Naive thymus-derived CD4-positive, alpha-beta T cell (primary cell): ENCODE data around the gene PDZD4. TPM values are rescaled to one million over a fixed set of nuclear protein-coding genes. Genes with fewer than 3 reads are reported as not detected.

Experiments used
- ATAC-seq: fragments of 150-1000 bp; cut with Tn5 transposase; 2 replicates; pipeline ENCODE4 v1.10.0; 2021; ENCODE audit warnings: mild to moderate bottlenecking, moderate library complexity
- CTCF ChIA-PET: fragments of 350-600 bp; sonication (Branson Sonifier 250); formaldehyde crosslinking; loops from one replicate; lab custom pipeline; 2021; ENCODE audit warnings: antibody characterized with exemption; lab: Charles Lee
- POLR2A ChIA-PET: fragments of 350-600 bp; sonication (Branson Sonifier 250); formaldehyde crosslinking; loops from one replicate; lab custom pipeline; 2021; ENCODE audit warnings: antibody characterized with exemption, inconsistent platforms; lab: Charles Lee
- DNase-seq, 9 donors: peaks; one replicate each; pipeline versions ENCODE4 v3.0.0 to v3.0.0-alpha.2; 2020 to 2022; ENCODE audit warnings: mixed read lengths in 1 of 9
- H3K27ac ChIP-seq: one replicate; pipeline ENCODE4 v1.7.0; 2013; ENCODE audit warnings: mild to moderate bottlenecking, low read depth, low read length, moderate library complexity
- H3K27me3 ChIP-seq, 2 donors: one replicate each; pipeline ENCODE4 v1.7.0; 2013; ENCODE audit warnings: low read length in 2 of 2, mild to moderate bottlenecking in 2 of 2, moderate library complexity in 2 of 2; ENCODE audit not compliant: control insufficient read depth in 2 of 2, insufficient read depth in 2 of 2
- H3K36me3 ChIP-seq, 3 experiments: 1 replicate in 2 of 3; 2 replicates in 1 of 3; pipeline ENCODE4 v1.7.0; 2013; ENCODE audit warnings: low read length in 3 of 3, mild to moderate bottlenecking in 3 of 3, moderate library complexity in 1 of 3; ENCODE audit not compliant: insufficient read depth in 3 of 3, control insufficient read depth in 2 of 3
- H3K4me1 ChIP-seq, 2 donors: one replicate each; pipeline ENCODE4 v1.7.0; 2013; ENCODE audit warnings: low read length in 2 of 2, mild to moderate bottlenecking in 2 of 2, moderate library complexity in 1 of 2; ENCODE audit not compliant: control insufficient read depth in 2 of 2, insufficient read depth in 2 of 2
- H3K4me3 ChIP-seq: 2 replicates; pipeline ENCODE4 v1.7.0; 2013; ENCODE audit warnings: mild to moderate bottlenecking, low read length
- H3K9me3 ChIP-seq, 3 experiments: 1 replicate in 2 of 3; 2 replicates in 1 of 3; pipeline ENCODE4 v1.7.0; 2013; ENCODE audit warnings: low read length in 3 of 3; ENCODE audit not compliant: control insufficient read depth in 2 of 3
- H3K27ac Mint-ChIP-seq, 9 donors: one replicate each; pipeline ENCODE4 v1.8.0; 2020 to 2022; ENCODE audit warnings: mixed read lengths in 9 of 9, mild to moderate bottlenecking in 8 of 9, moderate library complexity in 5 of 9, inconsistent platforms in 2 of 9
- H3K27me3 Mint-ChIP-seq, 5 donors: one replicate each; pipeline ENCODE4 v1.8.0; 2021 to 2022; ENCODE audit warnings: mixed read lengths in 5 of 5, mild to moderate bottlenecking in 1 of 5
- H3K36me3 Mint-ChIP-seq, 5 donors: one replicate each; pipeline ENCODE4 v1.8.0; 2020 to 2022; ENCODE audit warnings: mixed read lengths in 5 of 5, mild to moderate bottlenecking in 3 of 5, inconsistent platforms in 1 of 5
- H3K4me1 Mint-ChIP-seq, 7 donors: one replicate each; pipeline ENCODE4 v1.8.0; 2020 to 2022; ENCODE audit warnings: mixed read lengths in 7 of 7, mild to moderate bottlenecking in 3 of 7, inconsistent platforms in 1 of 7
- H3K4me3 Mint-ChIP-seq, 10 donors: one replicate each; pipeline ENCODE4 v1.8.0; 2020 to 2022; ENCODE audit warnings: mild to moderate bottlenecking in 10 of 10, mixed read lengths in 10 of 10, moderate library complexity in 6 of 10, inconsistent platforms in 2 of 10
- H3K9me3 Mint-ChIP-seq, 11 donors: one replicate each; pipeline ENCODE4 v1.8.0; 2020 to 2022; ENCODE audit warnings: mixed read lengths in 11 of 11, mild to moderate bottlenecking in 4 of 11, inconsistent platforms in 1 of 11, moderate library complexity in 1 of 11
- intact Hi-C, 2 donors: fragments of 100-400 bp; cut with micrococcal nuclease; formaldehyde crosslinking; loops; one replicate each; pipeline ENCODE4 v1.15.1; 2023
- polyA plus RNA-seq, 2 donors: library from polyadenylated mRNA; unstranded; fragments of 300-500 nt; fragmentation: Illumina TruSeq; gene quantifications; one replicate each; pipeline ENCODE4 v1.2.3, GENCODE V29; 2021
- total RNA-seq, 6 experiments: library from RNA in 5 of 6; stranded (reverse) in 5 of 6; gene quantifications; 1 replicate in 5 of 6; 2 replicates in 1 of 6; pipeline ENCODE4 v1.2.3 and lab custom pipeline; 2021 to 2026

Gene PDZD4
- total and polyA plus RNA-seq, 7 experiments from 2014 or later, result 0.07 to 29.0 (median 0.51) TPM

GRCh38 chrX:153830640-153831428 is 490 bp upstream of the PDZD4 start:
- Histone ChIP-seq H3K27ac (no peak overlapping the region), H3K27me3 (no peaks in the 10 kb centered on the region), H3K4me3 (no peak overlapping the region), H3K9me3 (no peaks in the 10 kb centered on the region), H3K36me3 (no peaks in the 10 kb centered on the region), H3K4me1 (peaks cover 0 to 3% of the 10 kb centered on the region in 2 donors)
- Mint-ChIP-seq H3K9me3 (peaks cover 0 to 4% (median 0%) of the 10 kb centered on the region in 11 donors), H3K4me3 (peak overlapping the region in 9 of 10 donors; percentile 45 to 75 (median 61)), H3K36me3 (peaks cover 0 to 5% (median 0%) of the 10 kb centered on the region in 5 donors), H3K27ac (no peak overlapping the region), H3K4me1 (peaks cover 10 to 21% (median 12%) of the 10 kb centered on the region in 7 donors), H3K27me3 (peaks cover 0 to 36% (median 0%) of the 10 kb centered on the region in 5 donors)
- ChIA-PET CTCF (no interaction called here), POLR2A (no interaction called here)
- DNase-seq, result no peak
- no peak for ATAC-seq
- intact Hi-C loops, result loop anchor here in 1 of 2 donors (5.0 kb wide), 1 partner anchor 46 kb away; no protein-coding TSS in a partner anchor

DNA sequence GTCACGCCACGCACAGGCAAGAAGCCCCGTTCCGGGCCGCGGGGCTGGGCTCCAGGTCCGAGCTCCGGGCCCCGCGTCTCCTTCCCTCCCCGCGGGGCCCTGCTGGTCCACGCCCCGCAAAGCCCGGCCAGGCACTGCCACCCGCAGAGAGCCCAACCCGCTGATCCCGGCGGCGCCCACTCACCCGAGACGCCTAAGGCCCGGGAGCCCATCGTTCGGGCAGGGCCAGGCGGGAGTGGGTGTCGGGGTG is 870 bp downstream of the PDZD4 start:
- H3K4me1 Mint-ChIP-seq, result peaks cover 10 to 33% (median 16%) of the 10 kb centered on the region in 7 donors
- peaks cover 0 to 3% of the 10 kb centered on the region in 2 donors for H3K4me1 ChIP-seq
- peaks cover 0 to 5% (median 0%) of the 10 kb centered on the region in 5 donors for H3K36me3 Mint-ChIP-seq
- intact Hi-C loops, result loop anchor here in 1 of 2 donors (1.0 kb wide), 1 partner anchor 10 kb away; no protein-coding TSS in a partner anchor
- H3K27me3 ChIP-seq, result no peaks in the 10 kb centered on the region
- H3K4me3 ChIP-seq, result peak overlapping the region; percentile 24
- peak overlapping the region; percentile 17 to 83 (median 72) for H3K4me3 Mint-ChIP-seq
- H3K9me3 ChIP-seq, result no peaks in the 10 kb centered on the region
- ATAC-seq (no peak), DNase-seq (no peak)
- H3K27ac ChIP-seq, result peak overlapping the region; percentile 7
- CTCF ChIA-PET, result no interaction called here
- H3K36me3 ChIP-seq, result no peaks in the 10 kb centered on the region
- peaks cover 0 to 3% (median 0%) of the 10 kb centered on the region in 11 donors for H3K9me3 Mint-ChIP-seq
- peak overlapping the region in 3 of 9 donors; percentile 41 to 58 (median 46) for H3K27ac Mint-ChIP-seq
- POLR2A ChIA-PET, result no interaction called here
- H3K27me3 Mint-ChIP-seq, result peaks cover 0 to 39% (median 0%) of the 10 kb centered on the region in 5 donors

GRCh38 chrX:153828723-153829548 is 1.4 kb downstream of the PDZD4 start:
- no peaks in the 10 kb centered on the region for H3K36me3 ChIP-seq
- H3K9me3 ChIP-seq, result no peaks in the 10 kb centered on the region
- Mint-ChIP-seq H3K27ac (peak overlapping the region in 3 of 9 donors; percentile 41 to 58 (median 46)), H3K4me3 (peak overlapping the region; percentile 17 to 83 (median 72)), H3K36me3 (peaks cover 0 to 5% (median 0%) of the 10 kb centered on the region in 5 donors), H3K4me1 (peaks cover 10 to 37% (median 20%) of the 10 kb centered on the region in 7 donors), H3K9me3 (peaks cover 0 to 3% (median 0%) of the 10 kb centered on the region in 11 donors), H3K27me3 (peaks cover 0 to 39% (median 0%) of the 10 kb centered on the region in 5 donors)
- no peaks in the 10 kb centered on the region for H3K27me3 ChIP-seq
- H3K4me1 ChIP-seq, result peaks cover 0 to 3% of the 10 kb centered on the region in 2 donors
- ChIA-PET CTCF (no interaction called here), POLR2A (no interaction called here)
- ATAC-seq (peak; percentile 42), DNase-seq (no peak)
- H3K27ac ChIP-seq, result no peak overlapping the region
- peak overlapping the region; percentile 24 for H3K4me3 ChIP-seq
- intact Hi-C loops, result loop anchor here in 1 of 2 donors (1.0 kb wide), 1 partner anchor 10 kb away; no protein-coding TSS in a partner anchor

DNA sequence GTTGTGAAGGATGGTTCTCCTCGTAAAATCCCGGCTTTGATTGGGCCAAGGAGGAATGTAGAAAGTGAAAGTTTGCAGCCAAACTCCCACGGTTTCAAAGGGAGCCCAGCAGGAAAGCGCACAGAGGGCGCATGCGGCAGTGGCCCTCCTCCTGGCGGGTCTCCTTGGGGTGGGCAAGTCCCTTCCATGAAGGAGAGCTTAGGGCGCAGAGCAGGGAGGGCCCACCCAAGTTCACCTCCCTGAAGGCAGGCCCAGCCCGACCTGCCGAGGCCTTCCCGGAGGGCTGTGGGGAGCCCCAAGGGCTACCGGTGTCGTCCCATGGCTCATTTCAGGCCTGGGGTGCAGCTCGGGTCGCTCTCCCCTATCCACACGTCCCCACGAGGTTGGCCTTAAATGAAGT is 2.0 kb downstream of the PDZD4 start:
- H3K36me3 Mint-ChIP-seq, result peaks cover 0 to 5% (median 0%) of the 10 kb centered on the region in 5 donors
- no peaks in the 10 kb centered on the region for H3K27me3 ChIP-seq
- CTCF ChIA-PET, result no interaction called here
- H3K27me3 Mint-ChIP-seq, result peaks cover 0 to 42% (median 0%) of the 10 kb centered on the region in 5 donors
- no peaks in the 10 kb centered on the region for H3K36me3 ChIP-seq
- POLR2A ChIA-PET, result no interaction called here
- peak overlapping the region in 3 of 10 donors; percentile 25 to 71 (median 46) for H3K4me3 Mint-ChIP-seq
- ATAC-seq (no peak), DNase-seq (no peak)
- peaks cover 10 to 42% (median 24%) of the 10 kb centered on the region in 7 donors for H3K4me1 Mint-ChIP-seq
- H3K27ac Mint-ChIP-seq, result peak overlapping the region in 1 of 9 donors; percentile 53
- H3K27ac ChIP-seq, result no peak overlapping the region
- H3K9me3 ChIP-seq, result no peaks in the 10 kb centered on the region
- peaks cover 0 to 3% (median 0%) of the 10 kb centered on the region in 11 donors for H3K9me3 Mint-ChIP-seq
- intact Hi-C loops, result no loop called here
- H3K4me3 ChIP-seq, result no peak overlapping the region
- peaks cover 0 to 3% of the 10 kb centered on the region in 2 donors for H3K4me1 ChIP-seq

- H3K4me3 ChIP-seq, result no peak overlapping the region
- peak overlapping the region in 8 of 10 donors; percentile 2 to 71 (median 29) for H3K4me3 Mint-ChIP-seq
- H3K36me3 ChIP-seq, result no peaks in the 10 kb centered on the region
- ATAC-seq, result no peak
- intact Hi-C loops, result no loop called here
- CTCF ChIA-PET, result no interaction called here
- peaks cover 0 to 3% of the 10 kb centered on the region in 2 donors for H3K4me1 ChIP-seq
- H3K27ac Mint-ChIP-seq, result peak overlapping the region in 3 of 9 donors; percentile 34 to 71 (median 53)
- H3K27me3 ChIP-seq, result no peaks in the 10 kb centered on the region
- H3K9me3 ChIP-seq, result no peaks in the 10 kb centered on the region
- DNase-seq, result no peak
- H3K36me3 Mint-ChIP-seq, result peaks cover 0 to 5% (median 0%) of the 10 kb centered on the region in 5 donors
- H3K27ac ChIP-seq, result no peak overlapping the region
- H3K27me3 Mint-ChIP-seq, result peaks cover 0 to 39% (median 0%) of the 10 kb centered on the region in 5 donors
- H3K9me3 Mint-ChIP-seq, result peaks cover 0 to 3% (median 0%) of the 10 kb centered on the region in 11 donors
- POLR2A ChIA-PET, result no interaction called here
- peaks cover 10 to 42% (median 24%) of the 10 kb centered on the region in 7 donors for H3K4me1 Mint-ChIP-seq
Observed at GRCh38 chrX:153827903-153828302, 2.4 kb downstream of the PDZD4 start.

DNA sequence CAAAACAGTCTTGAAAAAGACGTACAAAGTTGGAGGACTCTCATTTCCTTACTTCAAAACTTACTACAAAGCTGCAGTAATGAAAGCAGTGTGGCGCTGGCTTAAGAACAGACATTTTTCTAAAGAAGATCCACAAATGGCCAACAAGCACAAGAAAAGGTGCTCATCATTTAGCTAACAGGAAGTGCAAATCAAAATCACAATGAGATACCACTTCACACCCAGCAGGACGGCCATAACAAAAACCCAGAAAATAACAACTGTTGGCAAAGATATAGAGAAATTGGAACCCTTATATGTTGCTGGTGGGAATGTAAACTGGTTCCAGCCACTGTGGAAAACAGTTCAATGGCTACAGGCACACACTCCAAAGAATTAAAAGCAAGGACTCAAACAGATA is 3.3 kb downstream of the PDZD4 start:
- no peak for ATAC-seq

More for the DNA sequence above, 3.3 kb downstream of the PDZD4 start:
- H3K4me1 ChIP-seq, result peaks cover 7 to 10% of the 10 kb centered on the region in 2 donors
- Mint-ChIP-seq H3K4me1 (peaks cover 13 to 50% (median 32%) of the 10 kb centered on the region in 7 donors), H3K36me3 (peaks cover 0 to 5% (median 0%) of the 10 kb centered on the region in 5 donors), H3K27me3 (peaks cover 0 to 35% (median 0%) of the 10 kb centered on the region in 5 donors), H3K9me3 (peaks cover 0 to 2% (median 0%) of the 10 kb centered on the region in 11 donors), H3K27ac (peak overlapping the region in 5 of 9 donors; percentile 12 to 79 (median 58)), H3K4me3 (peak overlapping the region in 7 of 10 donors; percentile 0 to 41 (median 27))
- no peaks in the 10 kb centered on the region for H3K27me3 ChIP-seq
- ChIA-PET POLR2A (no interaction called here), CTCF (no interaction called here)
- intact Hi-C loops, result no loop called here
- no peak overlapping the region for H3K4me3 ChIP-seq
- no peaks in the 10 kb centered on the region for H3K36me3 ChIP-seq
- DNase-seq, result peak in 1 of 9 donors; percentile 21
- no peaks in the 10 kb centered on the region for H3K9me3 ChIP-seq
- no peak overlapping the region for H3K27ac ChIP-seq
